Measurements from ENCODE around the gene IWS1.
"Not testable (repeated sequence)": the region's sequence is repeated elsewhere in the genome, so short reads cannot be mapped to it uniquely, and the experiment has no call there.

The IWS1 gene

GRCh38 chr2:127529416-127529815 is 3.1 kb upstream of the IWS1 start:
- not testable (repeated sequence) for DNase-seq (ENCODE audit: low read depth in 1 of 2, low spot score in 1 of 2)

GRCh38 chr2:127528487-127528886 is 2.2 kb upstream of the IWS1 start:
- DNase-seq (ENCODE audit: low read depth in 1 of 2, low spot score in 1 of 2) = no peak

DNA sequence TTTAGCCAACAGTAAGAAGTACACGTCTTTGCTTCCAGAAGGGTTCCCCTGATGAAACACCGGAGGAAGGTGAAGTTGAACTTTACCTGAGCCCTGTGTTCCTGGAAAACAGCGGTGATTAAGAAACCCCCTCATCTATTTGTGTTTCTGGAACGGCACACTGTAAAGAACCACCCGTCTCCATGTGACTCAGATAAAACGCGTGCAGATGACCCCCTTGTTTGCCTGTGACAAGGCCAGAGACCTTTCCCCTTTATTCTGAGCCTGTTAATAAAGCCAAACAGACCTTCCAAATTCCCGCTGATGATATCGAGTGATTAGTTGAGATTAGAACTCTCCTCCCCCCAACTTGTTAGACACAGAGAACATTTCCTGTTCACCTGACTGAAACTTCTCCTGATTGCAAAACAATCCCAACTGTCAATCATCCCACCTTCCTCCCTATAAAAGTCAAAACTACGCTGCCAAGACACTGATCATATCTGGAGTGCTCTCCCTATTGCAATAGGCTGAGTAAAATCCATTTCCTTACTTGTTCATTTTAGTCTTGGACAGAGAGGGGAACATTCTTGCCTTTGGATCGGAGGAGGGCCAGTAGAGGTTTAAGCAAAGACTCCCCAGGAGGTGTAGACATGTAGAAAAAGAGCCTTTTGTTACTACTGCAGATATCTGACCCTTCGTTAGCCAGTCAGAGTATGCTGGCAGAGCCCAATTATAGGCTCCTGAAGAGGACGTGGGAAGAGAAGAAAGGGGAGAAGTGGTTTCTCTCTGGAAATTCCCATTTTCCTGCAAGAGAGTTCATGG is 914 bp upstream of the IWS1 start:
- DNase-seq (ENCODE audit: low read depth in 1 of 2, low spot score in 1 of 2) = no peak

GRCh38 chr2:127525691-127526131 is 578 bp downstream of the IWS1 start:
- no peak for DNase-seq (ENCODE audit: low read depth in 1 of 2, low spot score in 1 of 2)

DNA sequence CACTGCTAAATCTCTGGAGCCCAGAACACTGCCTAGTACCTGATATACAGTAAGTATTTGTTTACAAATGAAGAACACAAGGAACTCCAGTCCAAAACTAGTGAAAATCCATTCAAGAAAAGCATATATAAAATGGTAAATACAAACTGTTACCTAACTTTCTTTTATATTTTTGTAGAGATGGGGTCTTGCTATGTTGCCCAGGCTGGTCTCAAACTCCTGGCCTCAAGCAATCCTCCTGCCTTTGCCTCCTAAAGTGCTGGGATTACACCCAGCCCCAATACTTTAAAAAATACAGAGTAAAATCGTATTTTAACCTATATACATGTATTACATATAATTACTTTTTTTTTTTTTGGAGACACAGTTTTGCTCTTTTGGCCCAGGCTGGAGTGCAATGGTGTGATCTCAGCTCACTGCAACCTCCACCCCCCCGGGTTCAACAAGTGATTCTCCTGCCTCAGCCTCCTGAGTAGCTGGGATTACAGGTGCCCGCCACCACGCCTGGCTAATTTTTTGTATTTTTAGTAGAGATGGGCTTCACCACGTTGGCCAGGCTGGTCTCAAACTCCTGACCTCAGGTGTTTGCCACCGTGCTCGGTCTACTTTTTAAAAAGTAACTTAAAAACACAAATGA is 2.0 kb downstream of the IWS1 start:
- DNase-seq (ENCODE audit: low read depth in 1 of 2, low spot score in 1 of 2) = not testable (repeated sequence)

DNA sequence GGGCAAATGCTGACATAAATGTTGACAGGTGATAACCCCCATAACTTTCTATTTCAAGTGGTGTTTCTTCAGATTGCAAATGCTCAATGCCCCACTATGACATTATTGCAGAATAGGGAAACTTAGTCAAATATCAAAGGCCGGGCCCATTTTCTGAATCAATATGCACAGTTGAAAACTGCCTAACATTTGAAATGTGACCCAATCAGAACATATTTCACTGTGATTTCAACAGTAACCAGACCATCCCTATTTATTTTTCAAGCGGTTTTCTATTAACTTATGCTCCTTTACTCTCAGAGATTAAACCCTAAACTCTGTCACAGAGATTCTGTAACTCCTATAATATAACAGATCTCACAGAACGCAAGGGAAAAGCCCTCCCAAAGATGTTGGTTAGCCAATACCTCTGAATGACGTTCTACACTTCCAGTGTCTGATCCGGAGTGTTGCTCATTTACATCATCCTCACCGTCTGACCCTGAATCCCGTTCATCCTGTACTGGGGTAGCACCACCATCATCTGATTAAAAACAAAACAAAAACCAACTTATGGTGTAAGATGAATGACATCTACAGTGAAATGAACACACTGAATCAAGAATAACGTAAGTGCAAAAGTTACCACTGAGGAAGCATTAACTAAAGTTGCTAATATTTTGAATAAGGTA is 2.9 kb downstream of the IWS1 start:
- DNase-seq (ENCODE audit: low read depth in 1 of 2, low spot score in 1 of 2) = no peak

DNA sequence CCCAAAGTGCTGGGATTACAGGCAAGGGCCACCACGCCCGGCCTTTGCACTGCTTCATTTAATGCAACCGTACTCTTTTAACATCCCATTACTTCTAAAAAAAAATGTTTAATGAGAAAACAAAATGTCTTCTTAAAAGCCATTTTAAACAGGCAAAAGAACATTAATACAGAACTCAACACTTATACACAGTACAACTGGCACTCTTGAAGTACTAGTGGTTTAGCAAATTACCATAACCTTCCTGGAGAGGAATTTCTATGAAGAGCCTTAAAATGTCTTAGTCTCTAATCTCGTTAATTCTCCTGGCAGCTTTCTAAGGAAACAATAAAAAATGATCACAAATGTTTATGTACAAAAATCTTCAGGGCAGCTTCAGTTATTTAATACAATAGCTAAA is 5.9 kb downstream of the IWS1 start:
- no peak for DNase-seq (ENCODE audit: low read depth in 1 of 2, low spot score in 1 of 2)

DNA sequence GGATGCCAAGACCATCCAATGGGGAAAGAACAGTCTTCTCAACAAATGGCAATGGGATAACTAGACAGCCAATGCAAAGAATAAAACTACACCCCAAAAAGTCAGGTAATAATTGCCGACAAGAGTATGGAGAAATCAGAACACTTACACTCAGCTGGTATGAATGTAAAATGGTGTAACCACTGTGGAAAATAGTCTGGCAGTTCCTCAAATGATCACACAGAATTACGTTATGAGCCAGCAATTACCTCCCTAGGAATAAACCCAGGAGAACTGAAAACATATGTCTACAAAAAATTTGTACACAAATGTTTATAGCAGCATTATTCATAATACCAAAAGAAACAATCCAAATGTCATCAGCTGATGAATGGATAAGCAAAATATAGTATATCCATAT is 8.8 kb downstream of the IWS1 start:
- no peak for DNase-seq (ENCODE audit: low read depth in 1 of 2, low spot score in 1 of 2)

DNA sequence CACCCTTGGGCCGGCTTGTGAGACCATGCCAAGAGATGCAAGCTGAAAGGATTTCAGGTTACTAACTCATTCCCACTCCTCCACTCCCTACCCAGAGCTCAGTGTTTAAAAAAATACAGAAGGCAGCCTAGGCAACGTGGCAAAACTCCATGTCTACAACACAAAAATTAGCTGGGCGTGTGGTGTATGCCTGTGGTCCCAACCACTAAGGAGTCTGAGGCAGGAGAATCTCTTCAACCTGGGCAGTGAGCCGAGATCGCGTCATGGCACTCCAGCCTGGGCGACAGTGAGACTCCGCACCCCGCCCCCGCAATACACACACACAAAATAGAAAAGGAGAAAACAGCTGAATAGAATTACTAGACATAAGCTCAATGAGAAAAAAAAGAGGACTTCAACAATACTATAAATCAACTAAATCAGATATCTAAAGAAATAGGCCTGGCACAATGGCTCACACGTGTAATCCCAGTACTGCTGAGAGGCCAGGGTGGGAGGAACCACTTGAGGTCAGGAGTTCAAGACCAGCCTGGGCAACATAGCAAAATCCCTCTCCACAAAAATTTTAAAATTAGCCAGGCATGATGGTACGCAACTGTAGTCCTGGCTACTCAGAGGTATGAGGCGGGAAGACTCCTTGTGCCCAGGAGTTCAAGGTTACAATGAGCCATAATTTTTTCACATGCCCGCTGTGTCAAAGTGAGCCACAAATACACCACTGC is 10.1 kb downstream of the IWS1 start:
- DNase-seq (ENCODE audit: low read depth in 1 of 2, low spot score in 1 of 2) = no peak

- DNase-seq (ENCODE audit: low read depth in 1 of 2, low spot score in 1 of 2) = no peak
These were observed 10.8 kb downstream of the IWS1 start for GRCh38 chr2:127515383-127515915.

- DNase-seq (ENCODE audit: low read depth in 1 of 2, low spot score in 1 of 2) = no peak
These were observed 11.8 kb downstream of the IWS1 start for GRCh38 chr2:127514485-127514884.

- no peak for DNase-seq (ENCODE audit: low read depth in 1 of 2, low spot score in 1 of 2)
These were observed 12.2 kb downstream of the IWS1 start for GRCh38 chr2:127514076-127514475.

DNA sequence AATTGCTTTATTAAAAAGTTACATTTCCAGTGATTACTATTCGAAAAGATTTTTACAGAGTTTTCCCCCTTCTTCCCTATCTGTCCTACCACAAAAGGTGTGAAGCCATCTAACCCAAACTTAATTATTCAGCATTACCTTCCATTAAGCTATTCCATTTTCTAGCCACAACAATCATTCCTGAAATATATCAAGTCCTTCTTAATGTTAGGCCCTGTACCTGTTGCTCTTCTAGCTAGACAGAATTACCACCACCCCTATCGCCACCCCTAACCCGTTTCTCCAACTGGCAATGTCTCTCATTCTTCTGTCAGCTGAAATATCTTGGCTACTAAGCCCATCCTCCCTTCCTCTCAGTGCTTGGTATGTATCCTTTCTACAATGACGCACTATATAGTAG is 13.9 kb downstream of the IWS1 start:
- DNase-seq (ENCODE audit: low read depth in 1 of 2, low spot score in 1 of 2) = no peak

DNA sequence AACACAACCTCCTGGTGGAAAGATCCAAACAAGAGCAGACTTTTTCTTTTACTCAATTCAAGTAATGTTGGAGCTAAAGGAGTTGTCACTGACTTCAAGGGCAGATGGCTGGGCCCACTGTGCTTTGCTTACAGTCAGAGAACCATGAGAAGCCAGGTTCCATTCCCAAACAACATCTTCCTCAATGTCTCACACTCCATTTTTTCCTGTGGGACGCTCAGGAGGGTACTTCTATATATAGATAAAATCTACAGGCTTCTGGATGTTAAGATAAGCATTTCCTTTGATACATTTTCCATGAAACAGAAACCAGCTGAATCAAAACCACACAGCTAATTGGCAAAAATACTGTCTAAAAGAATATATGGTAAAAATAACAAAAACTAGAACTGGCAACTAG is 14.4 kb downstream of the IWS1 start:
- no peak for DNase-seq (ENCODE audit: low read depth in 1 of 2, low spot score in 1 of 2)

GRCh38 chr2:127511090-127511695 is 15.1 kb downstream of the IWS1 start:
- no peak for DNase-seq (ENCODE audit: low read depth in 1 of 2, low spot score in 1 of 2)

- DNase-seq (ENCODE audit: low read depth in 1 of 2, low spot score in 1 of 2) = no peak
These were observed 16.2 kb downstream of the IWS1 start for GRCh38 chr2:127510073-127510472.

DNA sequence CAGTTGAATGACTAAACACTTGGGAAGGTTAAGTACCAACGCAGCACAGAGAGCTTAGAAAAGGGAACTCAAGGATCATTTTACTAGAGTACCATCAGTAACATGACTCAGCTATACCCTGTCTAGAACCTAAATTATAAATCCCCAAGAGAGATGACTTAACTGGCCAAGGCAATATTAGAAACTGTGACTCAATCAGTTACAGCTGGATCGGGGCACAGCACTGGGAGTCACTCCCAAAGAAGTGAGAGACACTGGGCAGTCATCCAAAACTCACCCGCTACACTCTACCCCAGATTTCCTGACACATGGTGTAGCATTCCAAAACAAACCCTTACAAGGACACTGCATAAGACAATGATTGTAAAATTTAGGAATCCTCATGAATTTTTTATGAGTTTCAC is 17.7 kb downstream of the IWS1 start:
- DNase-seq (ENCODE audit: low read depth in 1 of 2, low spot score in 1 of 2) = no peak

DNA sequence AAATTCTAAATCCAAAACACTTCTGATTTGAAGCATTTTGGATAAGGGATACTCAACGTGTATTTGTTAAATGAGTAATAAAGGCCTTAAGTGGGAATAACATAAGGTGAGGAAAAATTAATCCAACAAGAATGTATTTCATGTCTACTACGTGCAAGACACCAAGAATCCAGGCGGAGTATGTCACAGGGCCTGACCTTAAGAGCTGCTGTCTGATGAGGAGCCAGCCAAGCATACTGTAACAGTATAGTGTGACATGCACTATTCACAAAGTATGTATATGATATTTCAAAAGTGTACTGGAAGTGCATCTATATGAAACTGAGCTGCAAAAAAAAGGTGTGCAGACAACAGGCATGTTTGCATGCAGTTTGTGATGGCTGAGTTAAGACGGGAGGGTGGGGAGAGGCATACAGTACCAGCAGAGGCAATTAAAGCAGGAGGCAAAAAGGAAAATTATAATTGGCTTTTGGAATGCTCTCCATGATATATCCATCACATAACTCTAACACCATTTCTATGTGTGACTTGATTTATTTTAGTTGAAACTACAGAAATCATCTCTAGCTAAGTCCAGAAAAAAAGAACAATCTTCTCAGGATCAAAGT is 18.2 kb downstream of the IWS1 start:
- no peak for DNase-seq (ENCODE audit: low read depth in 1 of 2, low spot score in 1 of 2)

- DNase-seq (ENCODE audit: low read depth in 1 of 2, low spot score in 1 of 2) = no peak
These were observed 19.8 kb downstream of the IWS1 start for GRCh38 chr2:127506510-127506909.

Measured in stimulated activated CD4-positive, alpha-beta T cell treated with anti-CD3 and anti-CD28 coated beads, Interleukin-15, amount 100 ng/mL, for 1 hour (primary cell).